Measurements from ENCODE around the gene AGPS.

DNA sequence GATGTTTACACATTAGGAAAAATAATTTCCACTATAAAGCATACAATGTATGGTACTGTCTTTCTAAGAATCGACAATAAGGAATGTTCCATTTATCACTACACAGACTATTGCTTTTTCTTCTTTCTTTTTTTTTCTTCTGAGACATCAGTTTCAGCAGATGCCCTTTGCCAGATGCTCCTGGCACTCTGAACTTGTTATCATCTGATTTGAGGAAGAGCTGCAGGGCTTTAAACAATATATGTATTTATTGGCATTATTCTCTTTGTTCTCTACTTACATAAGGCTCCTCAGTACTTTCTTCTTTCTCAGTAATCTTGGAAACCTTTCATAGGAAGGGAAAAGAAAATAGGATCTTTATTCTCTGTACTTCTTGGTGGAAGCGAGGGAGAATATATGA is 45.0 kb upstream of the AGPS start:
- TF ChIP-seq, protein P1, sequence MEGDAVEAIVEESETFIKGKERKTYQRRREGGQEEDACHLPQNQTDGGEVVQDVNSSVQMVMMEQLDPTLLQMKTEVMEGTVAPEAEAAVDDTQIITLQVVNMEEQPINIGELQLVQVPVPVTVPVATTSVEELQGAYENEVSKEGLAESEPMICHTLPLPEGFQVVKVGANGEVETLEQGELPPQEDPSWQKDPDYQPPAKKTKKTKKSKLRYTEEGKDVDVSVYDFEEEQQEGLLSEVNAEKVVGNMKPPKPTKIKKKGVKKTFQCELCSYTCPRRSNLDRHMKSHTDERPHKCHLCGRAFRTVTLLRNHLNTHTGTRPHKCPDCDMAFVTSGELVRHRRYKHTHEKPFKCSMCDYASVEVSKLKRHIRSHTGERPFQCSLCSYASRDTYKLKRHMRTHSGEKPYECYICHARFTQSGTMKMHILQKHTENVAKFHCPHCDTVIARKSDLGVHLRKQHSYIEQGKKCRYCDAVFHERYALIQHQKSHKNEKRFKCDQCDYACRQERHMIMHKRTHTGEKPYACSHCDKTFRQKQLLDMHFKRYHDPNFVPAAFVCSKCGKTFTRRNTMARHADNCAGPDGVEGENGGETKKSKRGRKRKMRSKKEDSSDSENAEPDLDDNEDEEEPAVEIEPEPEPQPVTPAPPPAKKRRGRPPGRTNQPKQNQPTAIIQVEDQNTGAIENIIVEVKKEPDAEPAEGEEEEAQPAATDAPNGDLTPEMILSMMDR (IDR thresholded peaks at IDR 0.05): no peak
- TF ChIP-seq POLR2A (IDR thresholded peaks at IDR 0.05): no peak
- TF ChIP-seq EP300 (IDR thresholded peaks at IDR 0.05): no peak

Data from gastroesophageal sphincter (tissue), 3 donors.